BE2C (cell line): ENCODE results near the gene MAP2K7.

Source experiments
- DNase-seq: peaks from one replicate; pipeline ENCODE4 v3.0.0-alpha.2; 2020
- H3K27me3 ChIP-seq: fragments of 250-450 bp; sonication (Bioruptor Pico); 2 replicates; pipeline ENCODE4 v1.5.1; 2020; ENCODE audit warnings: mild to moderate bottlenecking
- H3K36me3 ChIP-seq: fragments of 250-450 bp; sonication (Bioruptor Pico); 2 replicates; pipeline ENCODE4 v1.5.1; 2020; ENCODE audit warnings: mild to moderate bottlenecking
- H3K4me1 ChIP-seq: fragments of 250-450 bp; sonication (Bioruptor Pico); 2 replicates; pipeline ENCODE4 v1.5.1; 2020
- H3K4me3 ChIP-seq: 2 replicates; pipeline ENCODE4 v1.5.1; 2011; ENCODE audit warnings: low read depth, low read length
- H3K9me3 ChIP-seq: fragments of 250-450 bp; sonication (Bioruptor Pico); 2 replicates; pipeline ENCODE4 v1.5.1; 2020
- CTCF ChIP-seq: IDR thresholded peaks from 2 replicates; pipeline ENCODE4 v1.5.1; 2012; ENCODE audit warnings: mild to moderate bottlenecking, low read depth, low read length

Gene MAP2K7

GRCh38 chr19:7925171-7925851 lies 21.6 kb downstream of the MAP2K7 start:
- H3K9me3 ChIP-seq: no peaks in the 10 kb centered on the region
- no peaks in the 10 kb centered on the region for H3K27me3 ChIP-seq
- peaks cover under 1% of the 10 kb centered on the region for H3K36me3 ChIP-seq
- peaks cover 30% of the 10 kb centered on the region for H3K4me1 ChIP-seq
- TF ChIP-seq CTCF: peak; percentile 75
- DNase-seq: peak; percentile 93
- peak overlapping the region; percentile 19 for H3K4me3 ChIP-seq

GRCh38 chr19:7926021-7926726 lies 22.5 kb downstream of the MAP2K7 start, which contains the start of gene CTXN1:
CTXN1 (minus strand) TSS chr19:7926135; CDS start chr19:7925538, 597 bp downstream.
- Histone ChIP-seq H3K4me3 (peak within 1 kb of the TSS; percentile 48), H3K4me1 (peaks cover 30% of the 10 kb centered on the region)
- peak; percentile 91 for DNase-seq

GRCh38 chr19:7926727-7927604 lies 23.3 kb downstream of the MAP2K7 start:
- Histone ChIP-seq H3K4me1 (peaks cover 30% of the 10 kb centered on the region), H3K36me3 (peaks cover 15% of the 10 kb centered on the region), H3K9me3 (no peaks in the 10 kb centered on the region), H3K27me3 (no peaks in the 10 kb centered on the region), H3K4me3 (peak overlapping the region; percentile 48)
- DNase-seq: peak; percentile 57
- TF ChIP-seq CTCF: no peak

More at GRCh38 chr19:7926021-7926726, 22.5 kb downstream of the MAP2K7 start, which contains the start of gene CTXN1:
- Histone ChIP-seq H3K9me3 (no peaks in the 10 kb centered on the region), H3K36me3 (peaks cover 7% of the 10 kb centered on the region), H3K27me3 (no peaks in the 10 kb centered on the region)
- no peak for TF ChIP-seq CTCF

GRCh38 chr19:7927605-7928333 lies 24.1 kb downstream of the MAP2K7 start:
- no peaks in the 10 kb centered on the region for H3K9me3 ChIP-seq
- peaks cover 30% of the 10 kb centered on the region for H3K4me1 ChIP-seq

GRCh38 chr19:7928334-7928706 lies 24.6 kb downstream of the MAP2K7 start:
- Histone ChIP-seq H3K27me3 (no peaks in the 10 kb centered on the region), H3K36me3 (peaks cover 29% of the 10 kb centered on the region), H3K9me3 (no peaks in the 10 kb centered on the region), H3K4me3 (peak overlapping the region; percentile 0; the same call in 1 of the 2 replicates), H3K4me1 (peaks cover 30% of the 10 kb centered on the region)
- DNase-seq: peak; percentile 56
- no peak for TF ChIP-seq CTCF

More at GRCh38 chr19:7927605-7928333, 24.1 kb downstream of the MAP2K7 start:
- no peak for TF ChIP-seq CTCF
- peaks cover 23% of the 10 kb centered on the region for H3K36me3 ChIP-seq
- no peak overlapping the region; the same call in 1 of the 2 replicates for H3K4me3 ChIP-seq
- H3K27me3 ChIP-seq: no peaks in the 10 kb centered on the region
- no peak for DNase-seq
